HEK293 (cell line): Measurements from ENCODE around the gene P2RX4.

Experiments
- CTCF ChIA-PET: fragments of 350-600 bp; formaldehyde crosslinking; extraction: SDS; loops from one replicate; lab custom pipeline; 2021; ENCODE audit warnings: antibody characterized with exemption; lab: Yijun Ruan, JAX
- POLR2A ChIA-PET: fragments of 300-600 bp; formaldehyde crosslinking; extraction: SDS; loops from one replicate; lab custom pipeline; 2020; ENCODE audit warnings: antibody characterized with exemption, inconsistent platforms; lab: Yijun Ruan, JAX
- H3K27ac ChIP-seq: fragments of 200-500 bp; sonication (Bioruptor generic); 2 replicates; pipeline ENCODE4 v1.5.1; 2014; ENCODE audit warnings: low read depth, low read length, control low read depth, inconsistent platforms; ENCODE audit errors: extremely low read depth
- H3K36me3 ChIP-seq, 2 experiments: fragments of 200-500 bp in 1 of 2; sonication (Bioruptor generic) in 1 of 2; 1 replicate in 1 of 2; 2 replicates in 1 of 2; pipeline ENCODE4 v1.5.1; 2014 to 2017; ENCODE audit warnings: inconsistent platforms in 2 of 2, low read length in 2 of 2; ENCODE audit not compliant: control insufficient read depth in 2 of 2, insufficient read depth in 1 of 2
- H3K4me1 ChIP-seq: fragments of 200-500 bp; sonication (Bioruptor generic); 2 replicates; pipeline ENCODE4 v1.5.1; 2014; ENCODE audit warnings: mild to moderate bottlenecking, low read length, inconsistent platforms; ENCODE audit not compliant: control insufficient read depth, insufficient read depth
- H3K4me3 ChIP-seq: 2 replicates; pipeline ENCODE4 v1.5.1; 2011; ENCODE audit warnings: low read depth, mild to moderate bottlenecking, control low read depth, low read length, moderate library complexity
- H3K9me3 ChIP-seq: fragments of 200-500 bp; sonication (Bioruptor generic); 2 replicates; pipeline ENCODE4 v1.5.1; 2014; ENCODE audit warnings: low read depth, low read length, inconsistent platforms; ENCODE audit not compliant: control insufficient read depth, insufficient read depth
- BCL11B ChIP-seq: fragments of 450-650 bp; formaldehyde crosslinking; IDR thresholded peaks from 2 replicates; pipeline ENCODE4 v1.5.1; 2016; ENCODE audit warnings: low read depth, missing biosample characterization, missing genetic modification characterization
- GLI4 ChIP-seq: fragments of 450-650 bp; formaldehyde crosslinking; IDR thresholded peaks from 2 replicates; pipeline ENCODE4 v1.5.1; 2016; ENCODE audit warnings: missing biosample characterization, missing genetic modification characterization
- KLF1 ChIP-seq: fragments of 450-650 bp; formaldehyde crosslinking; IDR thresholded peaks from 2 replicates; pipeline ENCODE4 v1.5.1; 2016; ENCODE audit warnings: missing biosample characterization, missing genetic modification characterization
- PRDM2 ChIP-seq: fragments of 450-650 bp; formaldehyde crosslinking; IDR thresholded peaks from 2 replicates; pipeline ENCODE4 v1.5.1; 2016; ENCODE audit warnings: missing biosample characterization, missing genetic modification characterization, borderline replicate concordance
- ZBTB21 ChIP-seq: fragments of 450-650 bp; formaldehyde crosslinking; IDR thresholded peaks from 2 replicates; pipeline ENCODE4 v1.5.1; 2017; ENCODE audit warnings: missing biosample characterization, missing genetic modification characterization
- ZEB2 ChIP-seq: fragments of 450-650 bp; formaldehyde crosslinking; IDR thresholded peaks from 2 replicates; pipeline ENCODE4 v1.5.1; 2016; ENCODE audit warnings: missing biosample characterization, missing genetic modification characterization
- ZFP3 ChIP-seq: fragments of 450-650 bp; formaldehyde crosslinking; IDR thresholded peaks from 2 replicates; pipeline ENCODE4 v1.5.1; 2016; ENCODE audit warnings: low read depth, missing biosample characterization, missing genetic modification characterization
- ZNF146 ChIP-seq: fragments of 450-650 bp; formaldehyde crosslinking; IDR thresholded peaks from 2 replicates; pipeline ENCODE4 v1.5.1; 2016; ENCODE audit warnings: missing biosample characterization, missing genetic modification characterization
- ZNF335 ChIP-seq: fragments of 450-650 bp; formaldehyde crosslinking; conservative IDR thresholded peaks from 2 replicates; pipeline ENCODE4 v1.5.1; 2016; ENCODE audit warnings: missing biosample characterization, missing genetic modification characterization
- ZNF37A ChIP-seq: fragments of 450-650 bp; IDR thresholded peaks from 2 replicates; pipeline ENCODE4 v1.5.1; 2018; ENCODE audit warnings: missing biosample characterization, missing genetic modification characterization
- ZNF530 ChIP-seq: fragments of 450-650 bp; formaldehyde crosslinking; IDR thresholded peaks from 2 replicates; pipeline ENCODE4 v1.5.1; 2016; ENCODE audit warnings: low read depth, missing biosample characterization, missing genetic modification characterization
- ZNF555 ChIP-seq: fragments of 450-650 bp; formaldehyde crosslinking; conservative IDR thresholded peaks from 2 replicates; pipeline ENCODE4 v1.5.1; 2017; ENCODE audit warnings: missing biosample characterization, mild to moderate bottlenecking, missing genetic modification characterization, inconsistent platforms
- ZNF596 ChIP-seq: fragments of 450-650 bp; IDR thresholded peaks from 2 replicates; pipeline ENCODE4 v1.5.0; 2018; ENCODE audit warnings: missing biosample characterization, mild to moderate bottlenecking, missing genetic modification characterization, moderate library complexity
- ZNF621 ChIP-seq: fragments of 450-650 bp; formaldehyde crosslinking; IDR thresholded peaks from 2 replicates; pipeline ENCODE4 v1.5.1; 2017; ENCODE audit warnings: missing biosample characterization, missing genetic modification characterization
- ZNF658 ChIP-seq: fragments of 450-650 bp; formaldehyde crosslinking; IDR thresholded peaks from 2 replicates; pipeline ENCODE4; 2016; ENCODE audit warnings: missing biosample characterization, missing genetic modification characterization
- TF ChIP-seq, protein P1 (sequence below): fragments of 450-650 bp; formaldehyde crosslinking; IDR thresholded peaks from 2 replicates; pipeline ENCODE4 v1.5.1; 2016; ENCODE audit warnings: missing biosample characterization, missing genetic modification characterization, borderline replicate concordance
- TF ChIP-seq, protein P2 (sequence below): fragments of 450-650 bp; formaldehyde crosslinking; IDR thresholded peaks from 2 replicates; pipeline ENCODE4 v1.5.1; 2016; ENCODE audit warnings: missing biosample characterization, missing genetic modification characterization

The P2RX4 gene

DNA sequence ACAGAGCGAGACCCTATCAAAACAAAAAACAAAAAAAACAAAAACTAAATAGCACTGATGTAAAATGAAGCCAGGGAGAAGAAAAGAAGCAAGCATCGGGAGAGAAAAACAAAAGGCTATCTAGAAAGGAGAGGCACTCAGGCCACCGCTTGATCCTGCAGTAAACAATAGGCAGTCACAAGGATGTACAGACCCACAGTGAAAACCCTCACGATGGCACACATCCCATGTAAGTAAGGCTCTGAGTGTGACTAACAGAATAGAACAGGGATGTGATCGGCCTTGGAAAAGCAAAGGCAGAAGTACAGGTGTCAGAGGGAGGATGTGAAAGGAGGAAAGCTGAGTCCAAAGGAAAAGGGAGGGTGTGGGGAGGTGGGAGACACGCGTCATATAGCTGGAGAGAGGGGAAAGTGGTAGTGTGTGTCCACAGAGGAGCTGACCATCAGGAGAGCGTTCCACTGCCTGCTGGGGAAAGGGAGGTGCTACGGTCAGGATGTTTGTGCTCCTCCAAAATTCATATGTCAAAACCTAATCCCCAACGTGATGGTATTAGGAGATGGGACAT, 55.1 kb downstream of the P2RX4 start:
- Histone ChIP-seq H3K4me3 (no peak overlapping the region), H3K4me1 (no peaks in the 10 kb centered on the region), H3K9me3 (no peaks in the 10 kb centered on the region)
- POLR2A ChIA-PET: no interaction called here
- CTCF ChIA-PET: no interaction called here
- TF ChIP-seq ZEB2 (tag by site-specific recombination): no peak
- no peak for TF ChIP-seq ZFP3 (tag by site-specific recombination)
- no peak for TF ChIP-seq ZNF335 (tag by site-specific recombination)
- TF ChIP-seq GLI4 (tag by site-specific recombination): no peak
- no peak for TF ChIP-seq ZNF658 (tag by site-specific recombination)
- TF ChIP-seq ZNF555 (tag by site-specific recombination): no peak
- TF ChIP-seq, protein P1, sequence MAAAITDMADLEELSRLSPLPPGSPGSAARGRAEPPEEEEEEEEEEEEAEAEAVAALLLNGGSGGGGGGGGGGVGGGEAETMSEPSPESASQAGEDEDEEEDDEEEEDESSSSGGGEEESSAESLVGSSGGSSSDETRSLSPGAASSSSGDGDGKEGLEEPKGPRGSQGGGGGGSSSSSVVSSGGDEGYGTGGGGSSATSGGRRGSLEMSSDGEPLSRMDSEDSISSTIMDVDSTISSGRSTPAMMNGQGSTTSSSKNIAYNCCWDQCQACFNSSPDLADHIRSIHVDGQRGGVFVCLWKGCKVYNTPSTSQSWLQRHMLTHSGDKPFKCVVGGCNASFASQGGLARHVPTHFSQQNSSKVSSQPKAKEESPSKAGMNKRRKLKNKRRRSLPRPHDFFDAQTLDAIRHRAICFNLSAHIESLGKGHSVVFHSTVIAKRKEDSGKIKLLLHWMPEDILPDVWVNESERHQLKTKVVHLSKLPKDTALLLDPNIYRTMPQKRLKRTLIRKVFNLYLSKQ: no peak
- TF ChIP-seq, all 188 proteins: peak for 0
- H3K27ac ChIP-seq: no peak overlapping the region
- peaks cover 30 to 68% of the 10 kb centered on the region in 2 experiments; a peak in 2 of 3 replicates for H3K36me3 ChIP-seq

- CTCF ChIA-PET: interaction anchor here (0.6 kb wide), 1 partner anchor 32 kb away, joined by 4 read pairs; no protein-coding TSS in a partner anchor
- no peak for TF ChIP-seq ZNF621 (tag by site-specific recombination)
- TF ChIP-seq ZNF146 (tag by site-specific recombination): peak; percentile 56
- Histone ChIP-seq H3K4me3 (no peak overlapping the region), H3K4me1 (no peaks in the 10 kb centered on the region), H3K27ac (no peak overlapping the region), H3K9me3 (no peaks in the 10 kb centered on the region), H3K36me3 (peaks cover 27 to 58% of the 10 kb centered on the region in 2 experiments; a peak in 2 of 3 replicates)
- POLR2A ChIA-PET: no interaction called here
Observed at GRCh38 chr12:121267822-121268221, 57.9 kb downstream of the P2RX4 start.

DNA sequence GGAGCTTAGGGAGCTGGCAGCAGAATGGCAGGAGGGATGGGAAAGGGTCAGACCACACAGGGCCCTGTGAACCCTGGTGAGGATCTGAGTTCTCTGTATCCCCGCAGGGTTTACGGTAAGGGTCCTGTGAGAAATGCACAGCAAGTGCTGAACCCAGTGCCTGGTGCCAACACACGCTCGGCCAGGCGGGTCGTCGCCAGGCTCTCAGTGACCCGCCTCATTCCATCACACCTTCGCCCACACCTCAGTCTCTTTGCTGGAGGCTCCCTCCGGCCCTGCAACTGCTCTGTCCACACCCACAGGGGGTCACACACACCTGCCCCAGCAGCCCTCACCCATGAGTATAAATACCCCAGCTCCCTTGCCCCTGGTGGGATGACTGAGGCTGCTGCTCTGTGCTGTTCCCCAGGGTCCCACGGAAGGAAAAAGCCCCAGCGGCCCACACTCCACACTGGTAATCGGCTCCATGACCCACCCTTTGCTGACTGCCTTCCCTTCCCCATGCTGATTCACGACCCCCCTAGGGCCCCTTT, 63.5 kb downstream of the P2RX4 start:
- Histone ChIP-seq H3K4me1 (no peaks in the 10 kb centered on the region), H3K9me3 (no peaks in the 10 kb centered on the region), H3K27ac (no peak overlapping the region), H3K36me3 (peaks cover 14 to 35% of the 10 kb centered on the region in 2 experiments; a peak in 2 of 3 replicates), H3K4me3 (no peak overlapping the region)
- ChIA-PET POLR2A (no interaction called here), CTCF (interaction anchor here (0.5 to 0.8 kb wide), 5 partner anchors 45 to 468 kb away, joined by 3 to 9 read pairs (median 3); no protein-coding TSS in a partner anchor)
- TF ChIP-seq PRDM2 (tag by site-specific recombination) (no peak), BCL11B (tag by site-specific recombination) (no peak), ZNF37A (tag by site-specific recombination) (peak; percentile 90), KLF1 (tag by site-specific recombination) (no peak), ZBTB21 (no peak), ZNF596 (tag by site-specific recombination) (no peak), ZNF530 (tag by site-specific recombination) (no peak)
- TF ChIP-seq, protein P2, sequence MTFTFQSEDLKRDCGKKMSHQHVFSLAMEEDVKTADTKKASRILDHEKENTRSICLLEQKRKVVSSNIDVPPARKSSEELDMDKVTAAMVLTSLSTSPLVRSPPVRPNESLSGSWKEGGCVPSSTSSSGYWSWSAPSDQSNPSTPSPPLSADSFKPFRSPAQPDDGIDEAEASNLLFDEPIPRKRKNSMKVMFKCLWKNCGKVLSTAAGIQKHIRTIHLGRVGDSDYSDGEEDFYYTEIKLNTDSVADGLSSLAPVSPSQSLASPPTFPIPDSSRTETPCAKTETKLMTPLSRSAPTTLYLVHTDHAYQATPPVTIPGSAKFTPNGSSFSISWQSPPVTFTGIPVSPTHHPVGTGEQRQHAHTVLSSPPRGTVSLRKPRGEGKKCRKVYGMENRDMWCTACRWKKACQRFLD: no peak
